Prostate gland (tissue), 2 donors: ENCODE measurements around the gene RBM33. TPM values are rescaled to one million over a fixed set of nuclear protein-coding genes. Genes with fewer than 3 reads are reported as not detected.

ENCODE experiments used
- DNase-seq: peaks from one replicate; pipeline ENCODE4 v3.0.0-alpha.2; 2019; ENCODE audit warnings: low spot score
- H3K27ac ChIP-seq, 2 donors: fragments of 200-600 bp; sonication (generic); 2 replicates each; pipeline ENCODE4 v1.5.1; 2017 to 2019
- H3K27me3 ChIP-seq: fragments of 200-600 bp; sonication (generic); replicated peaks from 2 replicates; pipeline ENCODE4 v1.5.1; 2019; ENCODE audit not compliant: insufficient read depth
- H3K36me3 ChIP-seq, 2 donors: fragments of 200-600 bp; sonication (generic); 1 replicate in 1 of 2; 2 replicates in 1 of 2; pipeline versions ENCODE4 v1.5.1 to v1.8.1; 2017 to 2019
- H3K4me1 ChIP-seq: fragments of 200-600 bp; sonication (generic); replicated peaks from 2 replicates; pipeline ENCODE4 v1.5.1; 2019
- H3K4me3 ChIP-seq, 2 donors: fragments of 200-600 bp; sonication (generic); 2 replicates each; pipeline ENCODE4 v1.5.1; 2017 to 2019
- H3K9me3 ChIP-seq: fragments of 200-600 bp; sonication (generic); 2 replicates; pipeline ENCODE4 v1.5.1; 2017
- CTCF ChIP-seq, 4 experiments: fragments of 200-600 bp in 2 of 4; fragments of 450-650 bp in 2 of 4; sonication (generic) in 2 of 4; IDR thresholded peaks; 1 replicate in 3 of 4; 2 replicates in 1 of 4; pipeline ENCODE4 v1.5.1; 2016 to 2019; ENCODE audit warnings: antibody characterized with exemption in 4 of 4, mild to moderate bottlenecking in 2 of 4, moderate library complexity in 2 of 4
- POLR2A ChIP-seq: fragments of 450-650 bp; IDR thresholded peaks from one replicate; pipeline ENCODE4 v1.6.1; 2016; ENCODE audit warnings: antibody characterized with exemption, mild to moderate bottlenecking
- POLR2AphosphoS5 ChIP-seq: sonication (generic); formaldehyde crosslinking; IDR thresholded peaks from one replicate; pipeline ENCODE4 v1.6.1; 2017; ENCODE audit warnings: antibody characterized with exemption
- WGBS: methylation state at CpG from one replicate; pipeline ENCODE4 v1.1.5; 2018; 5-methylcytosine and 5-hydroxymethylcytosine counted together
- intact Hi-C: fragments of 100-400 bp; cut with DNase I; formaldehyde crosslinking; loops from one replicate; pipeline ENCODE4 v1.14.2; 2022
- total RNA-seq, 2 donors: library from RNA; depleted of rRNA; stranded (reverse); fragments of >200 nt; gene quantifications; one replicate each; pipeline ENCODE4 v1.1.0, GENCODE V29; 2016

RBM33 gene
- total RNA-seq, 2 donors from 2014 or later, result 33.2 to 82.9 TPM

- Histone ChIP-seq H3K36me3 (no peaks in the 10 kb centered on the region), H3K4me1 (no peaks in the 10 kb centered on the region), H3K9me3 (no peaks in the 10 kb centered on the region), H3K27me3 (no peaks in the 10 kb centered on the region), H3K27ac (no peak overlapping the region), H3K4me3 (no peak overlapping the region)
- intact Hi-C loops, result no loop called here
- no peak for TF ChIP-seq POLR2A
- no peak for TF ChIP-seq CTCF (IDR thresholded peaks at IDR 0.05)
- TF ChIP-seq POLR2AphosphoS5, result no peak
- WGBS, result 88% methylated on average over 6 of the region's 6 CpGs
- DNase-seq, result no peak
Measured at GRCh38 chr7:155714702-155715101, 70.2 kb downstream of the RBM33 start.

GRCh38 chr7:155715111-155715805 lies 70.8 kb downstream of the RBM33 start:
- no peaks in the 10 kb centered on the region for H3K4me1 ChIP-seq
- WGBS, result 84% methylated on average over 11 of the region's 11 CpGs
- no peak overlapping the region for H3K27ac ChIP-seq
- no peak overlapping the region for H3K4me3 ChIP-seq
- DNase-seq, result no peak
- no peak for TF ChIP-seq POLR2AphosphoS5
- TF ChIP-seq POLR2A, result no peak
- no peak for TF ChIP-seq CTCF (IDR thresholded peaks at IDR 0.05)
- H3K27me3 ChIP-seq, result no peaks in the 10 kb centered on the region
- H3K36me3 ChIP-seq, result no peaks in the 10 kb centered on the region
- intact Hi-C loops, result no loop called here
- no peaks in the 10 kb centered on the region for H3K9me3 ChIP-seq

GRCh38 chr7:155717010-155717744 lies 72.7 kb downstream of the RBM33 start:
- 88% methylated on average over 12 of the region's 12 CpGs for WGBS
- Histone ChIP-seq H3K4me3 (no peak overlapping the region), H3K27ac (no peak overlapping the region), H3K4me1 (no peaks in the 10 kb centered on the region), H3K36me3 (no peaks in the 10 kb centered on the region), H3K27me3 (no peaks in the 10 kb centered on the region), H3K9me3 (no peaks in the 10 kb centered on the region)
- TF ChIP-seq POLR2A, result no peak
- no peak for TF ChIP-seq POLR2AphosphoS5
- TF ChIP-seq CTCF (IDR thresholded peaks at IDR 0.05), result no peak
- intact Hi-C loops, result no loop called here
- DNase-seq, result no peak

- TF ChIP-seq POLR2A (no peak), CTCF (IDR thresholded peaks at IDR 0.05) (no peak), POLR2AphosphoS5 (no peak)
- WGBS, result 94% methylated on average over 6 of the region's 6 CpGs
- Histone ChIP-seq H3K4me3 (no peak overlapping the region), H3K36me3 (no peaks in the 10 kb centered on the region), H3K27me3 (no peaks in the 10 kb centered on the region), H3K4me1 (no peaks in the 10 kb centered on the region), H3K27ac (no peak overlapping the region), H3K9me3 (no peaks in the 10 kb centered on the region)
- no peak for DNase-seq
- intact Hi-C loops, result no loop called here
Measured at GRCh38 chr7:155721056-155721455, 76.6 kb downstream of the RBM33 start.

- intact Hi-C loops, result no loop called here
- Histone ChIP-seq H3K4me1 (no peaks in the 10 kb centered on the region), H3K27me3 (no peaks in the 10 kb centered on the region), H3K27ac (no peak overlapping the region), H3K4me3 (no peak overlapping the region), H3K9me3 (no peaks in the 10 kb centered on the region), H3K36me3 (no peaks in the 10 kb centered on the region)
- TF ChIP-seq POLR2AphosphoS5 (no peak), CTCF (IDR thresholded peaks at IDR 0.05) (no peak), POLR2A (no peak)
- WGBS, result 83% methylated on average over 2 of the region's 2 CpGs
- DNase-seq, result no peak
Measured at GRCh38 chr7:155722118-155722517, 77.7 kb downstream of the RBM33 start.
